GM12872 (cell line): ENCODE measurements around the gene CIAO2A.

Experiments
- TF ChIP-seq, protein P1 (sequence below): IDR thresholded peaks from 3 replicates; pipeline ENCODE4 v1.5.1; 2011; ENCODE audit warnings: low read depth, mild to moderate bottlenecking, low read length, moderate library complexity; ENCODE audit not compliant: insufficient read depth

CIAO2A gene

DNA sequence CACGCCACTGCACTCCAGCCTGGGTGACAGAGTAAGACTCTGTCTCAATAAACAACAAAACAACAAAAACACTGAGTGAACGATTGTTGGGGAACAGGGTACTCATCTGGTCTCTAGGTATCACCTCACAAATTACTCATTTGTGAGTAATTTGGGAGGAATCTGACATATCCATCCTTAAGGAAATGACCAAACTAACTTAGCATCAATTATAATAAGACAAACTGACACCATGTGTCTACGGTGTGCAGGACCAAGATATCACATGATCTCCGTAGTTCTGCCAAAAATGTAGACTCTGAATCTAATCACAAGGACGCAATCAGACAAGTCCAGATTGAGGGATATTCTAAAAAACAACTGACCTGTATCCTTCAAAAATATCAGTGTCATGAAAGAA lies 35.4 kb downstream of the CIAO2A start:
- TF ChIP-seq, protein P1, sequence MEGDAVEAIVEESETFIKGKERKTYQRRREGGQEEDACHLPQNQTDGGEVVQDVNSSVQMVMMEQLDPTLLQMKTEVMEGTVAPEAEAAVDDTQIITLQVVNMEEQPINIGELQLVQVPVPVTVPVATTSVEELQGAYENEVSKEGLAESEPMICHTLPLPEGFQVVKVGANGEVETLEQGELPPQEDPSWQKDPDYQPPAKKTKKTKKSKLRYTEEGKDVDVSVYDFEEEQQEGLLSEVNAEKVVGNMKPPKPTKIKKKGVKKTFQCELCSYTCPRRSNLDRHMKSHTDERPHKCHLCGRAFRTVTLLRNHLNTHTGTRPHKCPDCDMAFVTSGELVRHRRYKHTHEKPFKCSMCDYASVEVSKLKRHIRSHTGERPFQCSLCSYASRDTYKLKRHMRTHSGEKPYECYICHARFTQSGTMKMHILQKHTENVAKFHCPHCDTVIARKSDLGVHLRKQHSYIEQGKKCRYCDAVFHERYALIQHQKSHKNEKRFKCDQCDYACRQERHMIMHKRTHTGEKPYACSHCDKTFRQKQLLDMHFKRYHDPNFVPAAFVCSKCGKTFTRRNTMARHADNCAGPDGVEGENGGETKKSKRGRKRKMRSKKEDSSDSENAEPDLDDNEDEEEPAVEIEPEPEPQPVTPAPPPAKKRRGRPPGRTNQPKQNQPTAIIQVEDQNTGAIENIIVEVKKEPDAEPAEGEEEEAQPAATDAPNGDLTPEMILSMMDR: no peak

- TF ChIP-seq, protein P1: no peak
Measured at GRCh38 chr15:64052925-64053491, 40.6 kb downstream of the CIAO2A start.

DNA sequence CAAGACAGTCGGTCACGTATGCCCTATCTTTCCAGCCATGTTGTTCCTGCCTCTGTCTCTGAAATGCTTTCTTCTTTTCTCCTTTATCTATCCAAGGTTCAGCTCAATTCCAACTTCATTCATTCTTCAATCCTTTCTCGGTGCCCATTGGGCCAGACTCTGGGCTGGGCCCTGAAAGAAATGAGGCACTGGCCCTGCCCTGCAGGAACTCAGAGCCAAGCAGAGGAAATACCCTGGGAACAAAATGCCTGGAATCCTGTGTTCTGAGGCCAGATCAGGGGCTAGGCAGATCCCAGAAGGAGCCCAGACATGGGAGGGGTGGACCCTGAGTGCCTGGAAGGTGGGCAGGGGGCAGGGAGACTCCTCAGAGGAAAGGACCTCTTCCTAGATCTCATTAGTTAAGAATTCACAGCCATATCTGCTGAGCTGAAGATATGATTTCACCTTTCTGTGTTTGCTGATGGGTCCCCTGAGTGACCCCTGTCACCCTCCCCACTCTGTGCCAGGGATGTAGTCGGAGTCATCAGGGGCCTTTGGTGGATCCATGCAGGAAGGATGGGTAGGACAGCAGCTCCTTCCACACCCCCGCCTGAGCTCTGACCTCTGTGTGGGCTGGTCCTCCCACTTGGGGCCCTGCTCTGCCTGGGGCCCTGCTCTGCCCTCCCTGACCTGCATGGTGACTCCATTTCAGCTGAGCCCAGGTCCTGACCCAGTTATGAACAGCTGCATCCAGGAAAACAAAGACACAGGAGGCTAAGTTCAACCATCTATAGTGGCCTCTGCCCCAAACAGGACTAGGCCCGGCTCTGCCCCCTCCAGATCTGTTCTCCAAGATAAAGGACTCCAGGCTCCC lies 42.0 kb downstream of the CIAO2A start:
- TF ChIP-seq, protein P1: no peak

DNA sequence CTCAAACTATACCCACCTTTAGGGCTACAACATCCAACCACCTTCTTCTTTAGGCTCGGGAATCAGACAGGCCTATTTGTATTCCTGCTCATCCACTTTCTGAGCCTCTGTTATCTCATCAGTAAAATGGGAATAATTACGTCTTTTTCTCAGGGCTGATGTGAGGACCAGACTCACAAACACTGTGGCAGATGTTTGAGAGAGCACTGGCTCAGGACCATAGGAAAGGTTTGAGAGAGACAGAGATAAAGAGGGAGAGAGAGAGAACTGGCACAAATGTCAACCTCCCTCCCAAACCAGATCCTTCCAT lies 42.6 kb downstream of the CIAO2A start:
- TF ChIP-seq, protein P1: no peak

- TF ChIP-seq, protein P1: no peak
Measured at GRCh38 chr15:64050281-64051092, 43.2 kb downstream of the CIAO2A start.

DNA sequence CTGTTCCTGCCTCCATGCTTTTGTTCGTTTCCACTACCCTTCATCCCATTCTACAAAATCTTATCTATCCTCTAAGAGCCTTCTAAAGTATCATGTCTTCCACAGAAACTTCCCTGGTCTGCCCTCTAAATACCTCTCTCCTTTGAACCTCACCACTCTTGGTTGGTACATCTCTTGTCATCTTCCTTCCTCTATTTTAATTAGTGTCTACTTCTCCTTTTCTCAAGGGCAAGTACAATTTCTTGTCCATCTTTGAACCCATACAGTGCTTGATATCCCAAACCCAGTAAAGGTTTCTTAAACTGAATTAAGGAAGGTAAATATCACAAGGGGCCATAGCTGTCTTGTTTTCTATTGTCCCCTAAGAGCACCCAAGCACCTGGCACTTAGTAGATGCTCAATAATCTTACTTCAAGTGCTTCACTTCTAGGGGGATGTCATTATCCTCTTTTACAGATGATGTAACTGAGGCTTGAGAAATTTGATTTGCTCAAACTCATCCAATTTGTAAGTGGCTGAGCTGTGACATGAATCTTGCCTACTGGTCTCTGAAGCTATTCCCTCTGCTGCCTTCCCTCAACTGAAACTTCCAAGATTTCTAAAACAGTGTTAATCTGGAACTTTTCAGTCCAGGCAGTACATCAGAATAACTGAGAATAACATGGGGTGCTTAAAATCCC lies 44.7 kb downstream of the CIAO2A start:
- TF ChIP-seq, protein P1: no peak
